HEK293T (cell line): ENCODE data around the gene TRPC3.
A peak's percentile ranks its signal among the peaks of the same experiment; 100 is the strongest.

Experiments used
- ARNT ChIP-seq: fragments of 450-650 bp; IDR thresholded peaks from 2 replicates; pipeline ENCODE4 v1.6.1; 2017; ENCODE audit warnings: mild to moderate bottlenecking
- BHLHE40 ChIP-seq: fragments of 450-650 bp; IDR thresholded peaks from 2 replicates; pipeline ENCODE4 v1.6.1; 2016; ENCODE audit warnings: mild to moderate bottlenecking, moderate library complexity, borderline replicate concordance
- CTBP1 ChIP-seq: fragments of 450-650 bp; IDR thresholded peaks from 2 replicates; pipeline ENCODE4 v1.6.1; 2016; ENCODE audit warnings: borderline replicate concordance
- ELF4 ChIP-seq: fragments of 450-650 bp; IDR thresholded peaks from 2 replicates; pipeline ENCODE4 v1.6.1; 2017; ENCODE audit warnings: antibody characterized with exemption
- FOXA1 ChIP-seq: fragments of 450-650 bp; IDR thresholded peaks from 2 replicates; pipeline ENCODE4 v1.6.1; 2016; ENCODE audit warnings: mild to moderate bottlenecking
- FOXK2 ChIP-seq: fragments of 450-650 bp; IDR thresholded peaks from 2 replicates; pipeline ENCODE4 v1.6.1; 2016; ENCODE audit warnings: mild to moderate bottlenecking
- NFRKB ChIP-seq: fragments of 450-650 bp; IDR thresholded peaks from 2 replicates; pipeline ENCODE4 v1.6.1; 2016; ENCODE audit warnings: mild to moderate bottlenecking, moderate library complexity
- SP1 ChIP-seq: fragments of 450-650 bp; IDR thresholded peaks from 2 replicates; pipeline ENCODE4 v1.6.1; 2017
- SUZ12 ChIP-seq: fragments of 450-650 bp; IDR thresholded peaks from 2 replicates; pipeline ENCODE4 v1.6.1; 2016; ENCODE audit warnings: mild to moderate bottlenecking
- TARDBP ChIP-seq: fragments of 450-650 bp; IDR thresholded peaks from 2 replicates; pipeline ENCODE4 v1.6.1; 2016
- ZNF384 ChIP-seq: fragments of 450-650 bp; IDR thresholded peaks from 2 replicates; pipeline ENCODE4 v1.6.1; 2016
- TF ChIP-seq, protein P1 (sequence below): fragments of 450-650 bp; IDR thresholded peaks from 2 replicates; pipeline ENCODE4 v1.6.1; 2016

GRCh38 chr4:121863799-121864198, 88.1 kb downstream of the TRPC3 start:
- no peak for TF ChIP-seq SUZ12
- no peak for TF ChIP-seq SP1
- no peak for TF ChIP-seq ELF4
- no peak for TF ChIP-seq TARDBP
- TF ChIP-seq ZNF384: no peak
- TF ChIP-seq, protein P1, sequence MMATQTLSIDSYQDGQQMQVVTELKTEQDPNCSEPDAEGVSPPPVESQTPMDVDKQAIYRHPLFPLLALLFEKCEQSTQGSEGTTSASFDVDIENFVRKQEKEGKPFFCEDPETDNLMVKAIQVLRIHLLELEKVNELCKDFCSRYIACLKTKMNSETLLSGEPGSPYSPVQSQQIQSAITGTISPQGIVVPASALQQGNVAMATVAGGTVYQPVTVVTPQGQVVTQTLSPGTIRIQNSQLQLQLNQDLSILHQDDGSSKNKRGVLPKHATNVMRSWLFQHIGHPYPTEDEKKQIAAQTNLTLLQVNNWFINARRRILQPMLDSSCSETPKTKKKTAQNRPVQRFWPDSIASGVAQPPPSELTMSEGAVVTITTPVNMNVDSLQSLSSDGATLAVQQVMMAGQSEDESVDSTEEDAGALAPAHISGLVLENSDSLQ: peak; percentile 31; the same call in 1 of the 2 replicates
- TF ChIP-seq BHLHE40: no peak
- no peak for TF ChIP-seq FOXK2
- TF ChIP-seq FOXA1: no peak
- no peak for TF ChIP-seq ARNT
- TF ChIP-seq CTBP1: no peak
- TF ChIP-seq NFRKB: no peak
